ENCODE measurements around the gene RHBDD1.

The RHBDD1 gene

GRCh38 chr2:226888378-226888965, 52.6 kb downstream of the RHBDD1 start:
- H3K4me1 ChIP-seq (ENCODE audit: insufficient read depth, poor library complexity, severe bottlenecking) = peaks cover 38% of the 10 kb centered on the region
- DNase-seq (ENCODE audit: low spot score) = no peak
- ATAC-seq (ENCODE audit: low read depth) = peak; percentile 47
- no peak overlapping the region for H3K4me3 ChIP-seq (ENCODE audit: severe bottlenecking)
- H3K9me3 ChIP-seq (ENCODE audit: severe bottlenecking) = no peaks in the 10 kb centered on the region
- TF ChIP-seq CTCF (IDR thresholded peaks at IDR 0.05; ENCODE audit: poor library complexity, severe bottlenecking) = no peak
- no peaks in the 10 kb centered on the region for H3K27me3 ChIP-seq (ENCODE audit: insufficient read depth, poor library complexity, severe bottlenecking)
- no peaks in the 10 kb centered on the region for H3K36me3 ChIP-seq (ENCODE audit: low read depth)
- H3K27ac ChIP-seq (ENCODE audit: poor library complexity, severe bottlenecking) = peak overlapping the region; percentile 82

- ATAC-seq (ENCODE audit: low read depth) (no peak), DNase-seq (ENCODE audit: low spot score) (no peak)
- H3K9me3 ChIP-seq (ENCODE audit: severe bottlenecking) = no peaks in the 10 kb centered on the region
- peaks cover 38% of the 10 kb centered on the region for H3K4me1 ChIP-seq (ENCODE audit: insufficient read depth, poor library complexity, severe bottlenecking)
- H3K36me3 ChIP-seq (ENCODE audit: low read depth) = no peaks in the 10 kb centered on the region
- TF ChIP-seq CTCF (IDR thresholded peaks at IDR 0.05; ENCODE audit: poor library complexity, severe bottlenecking) = no peak
- no peaks in the 10 kb centered on the region for H3K27me3 ChIP-seq (ENCODE audit: insufficient read depth, poor library complexity, severe bottlenecking)
- peak overlapping the region; percentile 82 for H3K27ac ChIP-seq (ENCODE audit: poor library complexity, severe bottlenecking)
- no peak overlapping the region for H3K4me3 ChIP-seq (ENCODE audit: severe bottlenecking)
These were observed 53.1 kb downstream of the RHBDD1 start for GRCh38 chr2:226888971-226889370.

- Histone ChIP-seq H3K27me3 (ENCODE audit: insufficient read depth, poor library complexity, severe bottlenecking) (no peaks in the 10 kb centered on the region), H3K9me3 (ENCODE audit: severe bottlenecking) (no peaks in the 10 kb centered on the region), H3K36me3 (ENCODE audit: low read depth) (no peaks in the 10 kb centered on the region), H3K4me1 (ENCODE audit: insufficient read depth, poor library complexity, severe bottlenecking) (peaks cover 38% of the 10 kb centered on the region), H3K4me3 (ENCODE audit: severe bottlenecking) (no peak overlapping the region), H3K27ac (ENCODE audit: poor library complexity, severe bottlenecking) (no peak overlapping the region)
- DNase-seq (ENCODE audit: low spot score) = no peak
- no peak for ATAC-seq (ENCODE audit: low read depth)
- TF ChIP-seq CTCF (IDR thresholded peaks at IDR 0.05; ENCODE audit: poor library complexity, severe bottlenecking) = no peak
These were observed 54.4 kb downstream of the RHBDD1 start for GRCh38 chr2:226890286-226890685.

GRCh38 chr2:226891780-226892590, 56.1 kb downstream of the RHBDD1 start:
- peak overlapping the region; percentile 22 for H3K27ac ChIP-seq (ENCODE audit: poor library complexity, severe bottlenecking)
- no peak overlapping the region for H3K4me3 ChIP-seq (ENCODE audit: severe bottlenecking)
- peaks cover 38% of the 10 kb centered on the region for H3K4me1 ChIP-seq (ENCODE audit: insufficient read depth, poor library complexity, severe bottlenecking)
- peak; percentile 73 for ATAC-seq (ENCODE audit: low read depth)
- H3K27me3 ChIP-seq (ENCODE audit: insufficient read depth, poor library complexity, severe bottlenecking) = no peaks in the 10 kb centered on the region
- TF ChIP-seq CTCF (IDR thresholded peaks at IDR 0.05; ENCODE audit: poor library complexity, severe bottlenecking) = no peak
- no peaks in the 10 kb centered on the region for H3K9me3 ChIP-seq (ENCODE audit: severe bottlenecking)
- no peak for DNase-seq (ENCODE audit: low spot score)
- no peaks in the 10 kb centered on the region for H3K36me3 ChIP-seq (ENCODE audit: low read depth)

GRCh38 chr2:226892729-226893128, 56.9 kb downstream of the RHBDD1 start:
- no peak overlapping the region for H3K4me3 ChIP-seq (ENCODE audit: severe bottlenecking)
- no peaks in the 10 kb centered on the region for H3K36me3 ChIP-seq (ENCODE audit: low read depth)
- H3K4me1 ChIP-seq (ENCODE audit: insufficient read depth, poor library complexity, severe bottlenecking) = peaks cover 31% of the 10 kb centered on the region
- TF ChIP-seq CTCF (IDR thresholded peaks at IDR 0.05; ENCODE audit: poor library complexity, severe bottlenecking) = no peak
- no peak for ATAC-seq (ENCODE audit: low read depth)
- no peaks in the 10 kb centered on the region for H3K27me3 ChIP-seq (ENCODE audit: insufficient read depth, poor library complexity, severe bottlenecking)
- no peaks in the 10 kb centered on the region for H3K9me3 ChIP-seq (ENCODE audit: severe bottlenecking)
- peak overlapping the region; percentile 22 for H3K27ac ChIP-seq (ENCODE audit: poor library complexity, severe bottlenecking)
- DNase-seq (ENCODE audit: low spot score) = no peak

Data from RWPE2 (cell line).